Lung (tissue), 12 donors: Measurements from ENCODE around the gene VPS11. TPM values are rescaled to one million over a fixed set of nuclear protein-coding genes. Genes with fewer than 3 reads are reported as not detected.

Source experiments
- ATAC-seq: fragments of 200-7000 bp; cut with Tn5 transposase; one replicate; pipeline ENCODE4 v1.9.1; 2020; ENCODE audit warnings: moderate number of reproducible peaks; ENCODE audit not compliant: insufficient read depth, low FRiP score
- DNase-seq, 3 donors: peaks; one replicate each; pipeline ENCODE4 v3.0.0-alpha.2; 2013 to 2017
- H3K27ac ChIP-seq, 2 donors: one replicate each; pipeline ENCODE4 v1.5.1; 2013; ENCODE audit warnings: mild to moderate bottlenecking in 2 of 2, moderate library complexity in 2 of 2, control low read depth in 1 of 2, inconsistent platforms in 1 of 2, low read depth in 1 of 2, low read length in 1 of 2
- H3K27me3 ChIP-seq, 3 donors: one replicate each; pipeline ENCODE4 v1.5.1; 2013; ENCODE audit warnings: low read length in 2 of 3; ENCODE audit not compliant: control insufficient read depth in 3 of 3, insufficient read depth in 3 of 3
- H3K36me3 ChIP-seq, 4 donors: one replicate each; pipeline ENCODE4 v1.5.1; 2013; ENCODE audit warnings: low read length in 4 of 4, mild to moderate bottlenecking in 1 of 4, moderate library complexity in 1 of 4; ENCODE audit not compliant: control insufficient read depth in 4 of 4, insufficient read depth in 4 of 4
- H3K4me1 ChIP-seq, 5 donors: one replicate each; pipeline ENCODE4 v1.5.1; 2013; ENCODE audit warnings: low read length in 5 of 5, mild to moderate bottlenecking in 2 of 5, moderate library complexity in 1 of 5; ENCODE audit not compliant: control insufficient read depth in 5 of 5, insufficient read depth in 5 of 5
- H3K4me3 ChIP-seq: one replicate; pipeline ENCODE4 v1.5.1; 2013; ENCODE audit warnings: mild to moderate bottlenecking, control low read depth, moderate library complexity
- H3K9ac ChIP-seq, 2 donors: one replicate each; pipeline ENCODE4 v1.5.1; 2013; ENCODE audit warnings: low read length in 2 of 2, control low read depth in 1 of 2; ENCODE audit not compliant: insufficient read depth in 1 of 2
- H3K9me3 ChIP-seq, 4 donors: one replicate each; pipeline ENCODE4 v1.5.1; 2013; ENCODE audit warnings: low read length in 3 of 4, mild to moderate bottlenecking in 1 of 4, moderate library complexity in 1 of 4; ENCODE audit not compliant: control insufficient read depth in 4 of 4, insufficient read depth in 3 of 4
- CTCF ChIP-seq: IDR thresholded peaks from 2 replicates; pipeline ENCODE4 v1.5.1; 2012; ENCODE audit warnings: mild to moderate bottlenecking; ENCODE audit errors: control extremely low read depth, extremely low read depth
- WGBS, 2 donors: extraction: QIAGEN DNeasy Blood & Tissue Kit; methylation state at CpG; one replicate each; pipeline ENCODE4 v1.1.7; 2013; 5-methylcytosine and 5-hydroxymethylcytosine counted together
- polyA plus RNA-seq, 2 donors: library from polyadenylated mRNA; stranded (reverse); fragments of 200-250 nt; gene quantifications; one replicate each; pipeline ENCODE4 v1.2.1, GENCODE V29; 2013
- total RNA-seq, 2 donors: library from RNA; depleted of rRNA in 1 of 2; stranded (reverse); fragments of >200 nt in 1 of 2; gene quantifications; one replicate each; pipeline ENCODE4 v1.2.1, GENCODE V29; 2014 to 2021
- donor health status: control.
- donor health status: control.
- donor health status: Bipolar disorder and iron deficiency.
- donor health status: healthy.
- donor health status: DM: yes; HTN: yes; CAD: no.

The VPS11 gene
- total and polyA plus RNA-seq, 4 donors: 33.8 to 56.1 (median 35.3) TPM

- DNase-seq (no peak), ATAC-seq (no peak)
- H3K9me3 ChIP-seq: no peaks in the 10 kb centered on the region
- no peak for TF ChIP-seq CTCF
- H3K27me3 ChIP-seq: no peaks in the 10 kb centered on the region
- H3K36me3 ChIP-seq: peaks cover 10 to 25% (median 15%) of the 10 kb centered on the region in 4 donors
- WGBS, 2 donors: 95 to 97% methylated on average over 5 of the region's 5 CpGs
- no peak overlapping the region for H3K4me3 ChIP-seq
- no peak overlapping the region for H3K9ac ChIP-seq
- H3K4me1 ChIP-seq: peaks cover 0 to 27% (median 12%) of the 10 kb centered on the region in 5 donors
- no peak overlapping the region for H3K27ac ChIP-seq
Measured at GRCh38 chr11:119025541-119025940, 42.1 kb upstream of the VPS11 start.

- H3K4me1 ChIP-seq: peaks cover 0 to 27% (median 12%) of the 10 kb centered on the region in 5 donors
- H3K9me3 ChIP-seq: no peaks in the 10 kb centered on the region
- H3K9ac ChIP-seq: no peak overlapping the region
- no peak for DNase-seq
- no peak overlapping the region for H3K4me3 ChIP-seq
- 93% methylated on average over 16 of the region's 16 CpGs for WGBS, 2 donors
- TF ChIP-seq CTCF: no peak
- no peak for ATAC-seq
- no peaks in the 10 kb centered on the region for H3K27me3 ChIP-seq
- H3K27ac ChIP-seq: no peak overlapping the region
- H3K36me3 ChIP-seq: peaks cover 9 to 25% (median 14%) of the 10 kb centered on the region in 4 donors
Measured at GRCh38 chr11:119025978-119026766, 41.4 kb upstream of the VPS11 start.

GRCh38 chr11:119026970-119027369 lies 40.6 kb upstream of the VPS11 start:
- Histone ChIP-seq H3K9me3 (no peaks in the 10 kb centered on the region), H3K4me3 (no peak overlapping the region), H3K27ac (no peak overlapping the region), H3K4me1 (peaks cover 0 to 27% (median 12%) of the 10 kb centered on the region in 5 donors), H3K27me3 (no peaks in the 10 kb centered on the region), H3K36me3 (peaks cover 2 to 23% (median 10%) of the 10 kb centered on the region in 4 donors), H3K9ac (no peak overlapping the region)
- ATAC-seq (no peak), DNase-seq (no peak)
- TF ChIP-seq CTCF: no peak
- 95 to 100% methylated on average over 2 of the region's 2 CpGs for WGBS, 2 donors
